Measurements from ENCODE around the gene PPIF. TPM values are rescaled to one million over a fixed set of nuclear protein-coding genes. Genes with fewer than 3 reads are reported as not detected.

Gene PPIF
- total and polyA plus RNA-seq, 2 of the 13 experiments (the other 11 are each of a cell fraction or from before 2014, with no cell fraction given): 147 to 157 TPM

DNA sequence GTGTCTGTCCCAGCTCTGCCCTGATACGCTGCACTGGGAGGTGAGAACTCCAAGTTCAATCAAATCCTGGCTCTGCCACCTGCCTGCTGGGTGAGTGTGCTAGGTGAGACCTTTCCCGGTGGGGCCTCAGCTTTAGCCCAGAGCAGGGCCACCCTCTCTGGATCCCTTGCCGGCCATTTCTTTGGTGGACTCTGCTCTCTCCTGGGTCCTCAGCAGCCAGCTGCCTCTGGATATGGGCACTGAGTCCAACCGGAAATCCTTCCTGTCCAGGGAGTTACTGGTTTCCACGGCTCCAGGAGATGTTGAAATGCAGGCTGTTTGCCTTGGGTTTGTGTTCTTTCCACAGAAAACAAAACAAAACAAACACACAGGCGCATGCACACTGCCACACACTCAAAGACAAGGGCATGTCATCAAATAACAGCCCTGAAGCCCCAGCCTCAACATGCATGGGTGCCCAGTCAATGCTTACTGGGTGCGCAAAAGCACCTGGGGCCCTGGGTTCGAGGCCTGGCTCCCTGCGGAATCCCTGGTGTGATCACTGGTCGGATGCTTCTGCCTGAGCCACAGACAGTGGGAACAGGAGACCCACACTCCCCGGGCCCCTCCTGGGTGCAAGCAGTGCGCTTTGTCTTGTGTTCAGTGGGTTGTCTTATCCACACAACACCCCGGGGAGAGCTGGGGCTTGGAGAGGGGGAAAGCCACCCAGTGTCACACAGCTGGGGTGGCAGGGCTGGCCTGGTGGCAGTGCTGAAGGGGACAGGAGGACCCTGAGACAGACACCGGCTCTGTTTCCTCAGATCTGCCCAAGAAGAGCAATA lies 33.1 kb downstream of the PPIF start (continued):
- TF ChIP-seq, protein P1, sequence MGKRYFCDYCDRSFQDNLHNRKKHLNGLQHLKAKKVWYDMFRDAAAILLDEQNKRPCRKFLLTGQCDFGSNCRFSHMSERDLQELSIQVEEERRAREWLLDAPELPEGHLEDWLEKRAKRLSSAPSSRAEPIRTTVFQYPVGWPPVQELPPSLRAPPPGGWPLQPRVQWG (CRISPR knock-in tag; IDR thresholded peaks at IDR 0.05; ENCODE audit: borderline replicate concordance, low read depth): no peak
- TF ChIP-seq, protein P2, sequence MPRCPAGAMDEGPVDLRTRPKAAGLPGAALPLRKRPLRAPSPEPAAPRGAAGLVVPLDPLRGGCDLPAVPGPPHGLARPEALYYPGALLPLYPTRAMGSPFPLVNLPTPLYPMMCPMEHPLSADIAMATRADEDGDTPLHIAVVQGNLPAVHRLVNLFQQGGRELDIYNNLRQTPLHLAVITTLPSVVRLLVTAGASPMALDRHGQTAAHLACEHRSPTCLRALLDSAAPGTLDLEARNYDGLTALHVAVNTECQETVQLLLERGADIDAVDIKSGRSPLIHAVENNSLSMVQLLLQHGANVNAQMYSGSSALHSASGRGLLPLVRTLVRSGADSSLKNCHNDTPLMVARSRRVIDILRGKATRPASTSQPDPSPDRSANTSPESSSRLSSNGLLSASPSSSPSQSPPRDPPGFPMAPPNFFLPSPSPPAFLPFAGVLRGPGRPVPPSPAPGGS (CRISPR knock-in tag; IDR thresholded peaks at IDR 0.05): peak; percentile 33; the same call in 1 of the 2 replicates
- TF ChIP-seq, protein P3, sequence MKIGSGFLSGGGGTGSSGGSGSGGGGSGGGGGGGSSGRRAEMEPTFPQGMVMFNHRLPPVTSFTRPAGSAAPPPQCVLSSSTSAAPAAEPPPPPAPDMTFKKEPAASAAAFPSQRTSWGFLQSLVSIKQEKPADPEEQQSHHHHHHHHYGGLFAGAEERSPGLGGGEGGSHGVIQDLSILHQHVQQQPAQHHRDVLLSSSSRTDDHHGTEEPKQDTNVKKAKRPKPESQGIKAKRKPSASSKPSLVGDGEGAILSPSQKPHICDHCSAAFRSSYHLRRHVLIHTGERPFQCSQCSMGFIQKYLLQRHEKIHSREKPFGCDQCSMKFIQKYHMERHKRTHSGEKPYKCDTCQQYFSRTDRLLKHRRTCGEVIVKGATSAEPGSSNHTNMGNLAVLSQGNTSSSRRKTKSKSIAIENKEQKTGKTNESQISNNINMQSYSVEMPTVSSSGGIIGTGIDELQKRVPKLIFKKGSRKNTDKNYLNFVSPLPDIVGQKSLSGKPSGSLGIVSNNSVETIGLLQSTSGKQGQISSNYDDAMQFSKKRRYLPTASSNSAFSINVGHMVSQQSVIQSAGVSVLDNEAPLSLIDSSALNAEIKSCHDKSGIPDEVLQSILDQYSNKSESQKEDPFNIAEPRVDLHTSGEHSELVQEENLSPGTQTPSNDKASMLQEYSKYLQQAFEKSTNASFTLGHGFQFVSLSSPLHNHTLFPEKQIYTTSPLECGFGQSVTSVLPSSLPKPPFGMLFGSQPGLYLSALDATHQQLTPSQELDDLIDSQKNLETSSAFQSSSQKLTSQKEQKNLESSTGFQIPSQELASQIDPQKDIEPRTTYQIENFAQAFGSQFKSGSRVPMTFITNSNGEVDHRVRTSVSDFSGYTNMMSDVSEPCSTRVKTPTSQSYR (CRISPR knock-in tag; IDR thresholded peaks at IDR 0.05; ENCODE audit: borderline replicate concordance): no peak; the same call in 1 of the 2 replicates
- TF ChIP-seq TCF7 (IDR thresholded peaks at IDR 0.05; ENCODE audit: low read depth): peak; percentile 41; the same call in 1 of the 2 replicates
- TF ChIP-seq SMARCE1 (IDR thresholded peaks at IDR 0.05; ENCODE audit: borderline replicate concordance): no peak
- no peak for TF ChIP-seq ZNF619 (CRISPR knock-in tag; IDR thresholded peaks at IDR 0.05)
- TF ChIP-seq, protein P4, sequence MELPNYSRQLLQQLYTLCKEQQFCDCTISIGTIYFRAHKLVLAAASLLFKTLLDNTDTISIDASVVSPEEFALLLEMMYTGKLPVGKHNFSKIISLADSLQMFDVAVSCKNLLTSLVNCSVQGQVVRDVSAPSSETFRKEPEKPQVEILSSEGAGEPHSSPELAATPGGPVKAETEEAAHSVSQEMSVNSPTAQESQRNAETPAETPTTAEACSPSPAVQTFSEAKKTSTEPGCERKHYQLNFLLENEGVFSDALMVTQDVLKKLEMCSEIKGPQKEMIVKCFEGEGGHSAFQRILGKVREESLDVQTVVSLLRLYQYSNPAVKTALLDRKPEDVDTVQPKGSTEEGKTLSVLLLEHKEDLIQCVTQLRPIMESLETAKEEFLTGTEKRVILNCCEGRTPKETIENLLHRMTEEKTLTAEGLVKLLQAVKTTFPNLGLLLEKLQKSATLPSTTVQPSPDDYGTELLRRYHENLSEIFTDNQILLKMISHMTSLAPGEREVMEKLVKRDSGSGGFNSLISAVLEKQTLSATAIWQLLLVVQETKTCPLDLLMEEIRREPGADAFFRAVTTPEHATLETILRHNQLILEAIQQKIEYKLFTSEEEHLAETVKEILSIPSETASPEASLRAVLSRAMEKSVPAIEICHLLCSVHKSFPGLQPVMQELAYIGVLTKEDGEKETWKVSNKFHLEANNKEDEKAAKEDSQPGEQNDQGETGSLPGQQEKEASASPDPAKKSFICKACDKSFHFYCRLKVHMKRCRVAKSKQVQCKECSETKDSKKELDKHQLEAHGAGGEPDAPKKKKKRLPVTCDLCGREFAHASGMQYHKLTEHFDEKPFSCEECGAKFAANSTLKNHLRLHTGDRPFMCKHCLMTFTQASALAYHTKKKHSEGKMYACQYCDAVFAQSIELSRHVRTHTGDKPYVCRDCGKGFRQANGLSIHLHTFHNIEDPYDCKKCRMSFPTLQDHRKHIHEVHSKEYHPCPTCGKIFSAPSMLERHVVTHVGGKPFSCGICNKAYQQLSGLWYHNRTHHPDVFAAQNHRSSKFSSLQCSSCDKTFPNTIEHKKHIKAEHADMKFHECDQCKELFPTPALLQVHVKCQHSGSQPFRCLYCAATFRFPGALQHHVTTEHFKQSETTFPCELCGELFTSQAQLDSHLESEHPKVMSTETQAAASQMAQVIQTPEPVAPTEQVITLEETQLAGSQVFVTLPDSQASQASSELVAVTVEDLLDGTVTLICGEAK (IDR thresholded peaks at IDR 0.05): no peak
- TF ChIP-seq, protein P4 (CRISPR knock-in tag; IDR thresholded peaks at IDR 0.05): peak; percentile 81
- peak; percentile 40; the same call in 1 of the 2 replicates for TF ChIP-seq WIZ (CRISPR knock-in tag; IDR thresholded peaks at IDR 0.05)
- no peak for TF ChIP-seq ZNF432 (CRISPR knock-in tag; IDR thresholded peaks at IDR 0.05; ENCODE audit: borderline replicate concordance)
- TF ChIP-seq, protein P5, sequence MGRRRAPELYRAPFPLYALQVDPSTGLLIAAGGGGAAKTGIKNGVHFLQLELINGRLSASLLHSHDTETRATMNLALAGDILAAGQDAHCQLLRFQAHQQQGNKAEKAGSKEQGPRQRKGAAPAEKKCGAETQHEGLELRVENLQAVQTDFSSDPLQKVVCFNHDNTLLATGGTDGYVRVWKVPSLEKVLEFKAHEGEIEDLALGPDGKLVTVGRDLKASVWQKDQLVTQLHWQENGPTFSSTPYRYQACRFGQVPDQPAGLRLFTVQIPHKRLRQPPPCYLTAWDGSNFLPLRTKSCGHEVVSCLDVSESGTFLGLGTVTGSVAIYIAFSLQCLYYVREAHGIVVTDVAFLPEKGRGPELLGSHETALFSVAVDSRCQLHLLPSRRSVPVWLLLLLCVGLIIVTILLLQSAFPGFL (CRISPR knock-in tag; IDR thresholded peaks at IDR 0.05): no peak
- TF ChIP-seq SRF (IDR thresholded peaks at IDR 0.05; ENCODE audit: low read depth, low read length): peak; percentile 96

All from HepG2 (cell line).